HepG2 (cell line): Measurements from ENCODE around the gene ADGRV1. TPM values are rescaled to one million over a fixed set of nuclear protein-coding genes. Genes with fewer than 3 reads are reported as not detected.

ENCODE experiments used
- ATAC-seq: fragments of 200-7000 bp; cut with Tn5 transposase; 3 replicates; pipeline ENCODE4 v1.9.1; 2020; ENCODE audit warnings: mild to moderate bottlenecking, moderate library complexity
- BruUV-seq: library from RNA; stranded (reverse); fragments of 400-500 nt; replicated peaks from 2 replicates; lab custom pipeline; 2021; lab: Mats Ljungman, UMichigan
- CTCF ChIA-PET: fragments of 300-600 bp; formaldehyde crosslinking; extraction: SDS; loops from one replicate; lab custom pipeline; 2021; ENCODE audit warnings: low total read pairs, inconsistent platforms, low intra/inter-chr PET ratio; lab: Yijun Ruan, JAX
- POLR2A ChIA-PET: fragments of 350-600 bp; sonication (Branson Sonifier 250); formaldehyde crosslinking; loops from one replicate; lab custom pipeline; 2020; ENCODE audit warnings: antibody characterized with exemption, inconsistent platforms; lab: Yijun Ruan, JAX
- DNase-seq: peaks from one replicate; pipeline ENCODE4 v3.0.0-alpha.2; 2015; ENCODE audit warnings: low spot score
- FAIRE-seq: peaks from 3 replicates; lab custom pipeline; 2011; peaks lifted over from hg19 to GRCh38; lab: Jason Lieb, UNC
- H2AFZ ChIP-seq: one replicate; pipeline ENCODE4 v1.6.1; 2011; ENCODE audit warnings: low read length, inconsistent platforms
- H3K27ac ChIP-seq: fragments of 300-600 bp; 3 replicates; pipeline ENCODE4 v1.8.0; 2011; ENCODE audit warnings: mixed run types, mild to moderate bottlenecking, mixed read lengths, low read length, inconsistent platforms; ENCODE audit not compliant: insufficient read depth; ENCODE audit errors: extremely low read length
- H3K27me3 ChIP-seq, 2 experiments: fragments of 200-600 bp in 1 of 2; 2 replicates in 1 of 2; 3 replicates in 1 of 2; pipeline versions ENCODE4 v1.6.0 to v1.8.0; 2011; ENCODE audit warnings: low read length in 2 of 2, mild to moderate bottlenecking in 2 of 2, moderate library complexity in 2 of 2, inconsistent platforms in 1 of 2; ENCODE audit not compliant: insufficient read depth in 2 of 2, control insufficient read depth in 1 of 2
- H3K36me3 ChIP-seq, 2 experiments: fragments of 200-600 bp in 1 of 2; replicated peaks in 1 of 2; 2 replicates in 1 of 2; 3 replicates in 1 of 2; pipeline versions ENCODE4 v1.5.1 to v1.8.0; 2011; ENCODE audit warnings: low read length in 2 of 2, inconsistent platforms in 1 of 2; ENCODE audit not compliant: insufficient read depth in 2 of 2, control insufficient read depth in 1 of 2
- H3K4me1 ChIP-seq: 2 replicates; pipeline ENCODE4 v1.5.1; 2012; ENCODE audit warnings: low read length, inconsistent platforms; ENCODE audit not compliant: insufficient read depth
- H3K4me2 ChIP-seq: 2 replicates; pipeline ENCODE4 v1.6.0; 2011; ENCODE audit warnings: low read depth, low read length, inconsistent platforms
- H3K4me3 ChIP-seq, 3 experiments: fragments of 200-600 bp in 1 of 3; sonication (generic), shearing (Covaris generic) in 1 of 3; replicated peaks in 1 of 3; 2 replicates each; pipeline ENCODE4 v1.5.1; 2011 to 2016; ENCODE audit warnings: low read length in 3 of 3, inconsistent platforms in 2 of 3, low read depth in 2 of 3, mild to moderate bottlenecking in 2 of 3, control low read depth in 1 of 3, mixed read lengths in 1 of 3; ENCODE audit not compliant: insufficient read depth in 1 of 3
- H3K79me2 ChIP-seq: one replicate; pipeline ENCODE4 v1.6.1; 2011; ENCODE audit warnings: low read length, inconsistent platforms; ENCODE audit not compliant: insufficient read depth
- H3K9ac ChIP-seq: 2 replicates; pipeline ENCODE4 v1.6.0; 2011; ENCODE audit warnings: mild to moderate bottlenecking, low read depth, low read length, inconsistent platforms; ENCODE audit not compliant: insufficient read depth
- H3K9me3 ChIP-seq: 2 replicates; pipeline ENCODE4 v1.5.1; 2012; ENCODE audit warnings: mild to moderate bottlenecking, low read length
- H4K20me1 ChIP-seq: 2 replicates; pipeline ENCODE4 v1.6.0; 2011; ENCODE audit warnings: inconsistent platforms, mild to moderate bottlenecking, low read length, moderate library complexity; ENCODE audit not compliant: insufficient read depth
- ATAD3A ChIP-seq: sonication (generic); formaldehyde crosslinking; IDR thresholded peaks from 2 replicates; pipeline ENCODE4 v1.4.0; 2020; ENCODE audit warnings: missing genetic modification reagents
- KDM1A ChIP-seq: IDR thresholded peaks from 2 replicates; pipeline ENCODE4 v1.6.1; 2016; ENCODE audit warnings: missing compliant biosample characterization
- PITX1 ChIP-seq: sonication (generic); formaldehyde crosslinking; IDR thresholded peaks from 2 replicates; pipeline ENCODE4 v1.5.1; 2020; ENCODE audit warnings: mild to moderate bottlenecking, missing genetic modification reagents
- SMARCE1 ChIP-seq: fragments of 450-650 bp; IDR thresholded peaks from 2 replicates; pipeline ENCODE4 v1.6.1; 2017; ENCODE audit warnings: borderline replicate concordance
- TCF7L2 ChIP-seq: IDR thresholded peaks from 2 replicates; pipeline ENCODE4 v1.6.1; 2011; ENCODE audit warnings: mild to moderate bottlenecking, low read depth, low read length, moderate library complexity
- ZFYVE20 ChIP-seq: sonication (generic); formaldehyde crosslinking; IDR thresholded peaks from 2 replicates; pipeline ENCODE4 v1.8.0; 2023; ENCODE audit warnings: low read depth, mild to moderate bottlenecking, moderate library complexity, missing genetic modification reagents, borderline replicate concordance
- ZNF292 ChIP-seq: sonication (generic); formaldehyde crosslinking; IDR thresholded peaks from 2 replicates; pipeline ENCODE4 v1.8.1; 2022; ENCODE audit warnings: mild to moderate bottlenecking, low read depth, missing genetic modification reagents, borderline replicate concordance
- WGBS: methylation state at CpG from one replicate; pipeline ENCODE4 v1.1.6; 2017; ENCODE audit warnings: low lambda C conversion rate; 5-methylcytosine and 5-hydroxymethylcytosine counted together
- in situ Hi-C: cut with HindIII; loops from 2 replicates; pipeline ENCODE4 v1.10.0; 2017; ENCODE audit warnings: low pct_unique_long_range_greater_than_20kb; ENCODE audit not compliant: extremely low pct_ligation_motif_present
- intact Hi-C: fragments of 100-400 bp; cut with micrococcal nuclease; formaldehyde crosslinking; loops from one replicate; pipeline ENCODE4 v1.10.0; 2022; ENCODE audit not compliant: unreplicated experiment
- polyA plus RNA-seq, 8 experiments: library from polyadenylated mRNA; depleted of rRNA in 3 of 8; stranded (reverse) in 7 of 8; unstranded in 1 of 8; fragments of >200 nt; fragmentation: Illumina TruSeq in 4 of 8; extraction: Trizol in 4 of 8; gene quantifications; 2 replicates each; pipeline versions ENCODE4 v1.2.1 to v1.2.3, GENCODE V29; 2011 to 2016; ENCODE audit warnings: low read depth in 4 of 8, missing spikeins in 1 of 8, mixed read lengths in 1 of 8; ENCODE audit not compliant: insufficient read depth in 1 of 8
- total RNA-seq, 5 experiments: library from RNA; depleted of rRNA; stranded (reverse); fragments of >200 nt; fragmentation: Illumina TruSeq; extraction: Trizol; gene quantifications; 2 replicates each; pipeline ENCODE4 v1.2.3, GENCODE V29; 2016; ENCODE audit warnings: low read depth in 1 of 5
- TF ChIP-seq, protein P1 (sequence below): fragments of 450-650 bp; IDR thresholded peaks from 2 replicates; pipeline ENCODE4 v1.6.1; 2016
- TF ChIP-seq, protein P2 (sequence below): sonication (generic); formaldehyde crosslinking; IDR thresholded peaks from 2 replicates; pipeline ENCODE4 v1.5.1; 2020; ENCODE audit warnings: missing genetic modification reagents, mild to moderate bottlenecking, borderline replicate concordance

Gene ADGRV1
- total and polyA plus RNA-seq, 2 of the 13 experiments (the other 11 are each of a cell fraction or from before 2014, with no cell fraction given) = 1.7 to 3.9 TPM

DNA sequence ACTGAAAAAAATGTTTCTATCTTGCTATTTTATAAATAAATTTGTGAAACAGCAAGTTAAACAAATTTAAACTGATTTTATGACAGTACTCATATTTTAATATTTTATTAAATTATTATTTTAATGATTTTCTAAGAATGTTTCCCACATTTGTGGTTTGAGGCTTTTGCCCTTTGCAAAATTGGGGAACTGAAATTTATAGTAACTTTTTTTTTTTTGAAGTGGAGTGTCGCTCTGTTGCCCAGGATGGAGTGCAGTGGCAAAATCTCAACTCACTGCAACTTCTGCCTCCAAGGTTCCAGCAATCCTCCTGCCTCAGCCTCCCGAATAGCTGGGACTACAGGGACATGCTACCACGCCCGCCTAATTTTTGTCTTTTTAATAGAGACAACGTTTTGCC, 7.2 kb upstream of the ADGRV1 start:
- Histone ChIP-seq H3K4me2 (no peak overlapping the region), H3K9me3 (no peaks in the 10 kb centered on the region), H2AFZ (no peak overlapping the region), H3K4me1 (peaks cover 8% of the 10 kb centered on the region), H3K4me3 (no peak overlapping the region), H3K79me2 (no peaks in the 10 kb centered on the region), H4K20me1 (no peaks in the 10 kb centered on the region)
- 17% methylated on average over 5 of the region's 5 CpGs for WGBS
- BruUV-seq = no TSS peak
- ATAC-seq = no peak
- CTCF ChIA-PET = no interaction called here
- POLR2A ChIA-PET = no interaction called here
- TF ChIP-seq ZFYVE20 (CRISPR knock-in tag) (no peak), TCF7L2 (no peak)
- TF ChIP-seq, protein P1, sequence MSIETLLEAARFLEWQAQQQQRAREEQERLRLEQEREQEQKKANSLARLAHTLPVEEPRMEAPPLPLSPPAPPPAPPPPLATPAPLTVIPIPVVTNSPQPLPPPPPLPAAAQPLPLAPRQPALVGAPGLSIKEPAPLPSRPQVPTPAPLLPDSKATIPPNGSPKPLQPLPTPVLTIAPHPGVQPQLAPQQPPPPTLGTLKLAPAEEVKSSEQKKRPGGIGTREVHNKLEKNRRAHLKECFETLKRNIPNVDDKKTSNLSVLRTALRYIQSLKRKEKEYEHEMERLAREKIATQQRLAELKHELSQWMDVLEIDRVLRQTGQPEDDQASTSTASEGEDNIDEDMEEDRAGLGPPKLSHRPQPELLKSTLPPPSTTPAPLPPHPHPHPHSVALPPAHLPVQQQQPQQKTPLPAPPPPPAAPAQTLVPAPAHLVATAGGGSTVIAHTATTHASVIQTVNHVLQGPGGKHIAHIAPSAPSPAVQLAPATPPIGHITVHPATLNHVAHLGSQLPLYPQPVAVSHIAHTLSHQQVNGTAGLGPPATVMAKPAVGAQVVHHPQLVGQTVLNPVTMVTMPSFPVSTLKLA = no peak
- TF ChIP-seq, all 625 proteins: peak for 0
- intact Hi-C loops = no loop called here
- no peak overlapping the region for H3K9ac ChIP-seq
- peaks cover 2% of the 10 kb centered on the region in 2 experiments; a peak in 2 of 5 replicates for H3K27me3 ChIP-seq
- FAIRE-seq (no peak), DNase-seq (no peak)
- no peak overlapping the region for H3K27ac ChIP-seq
- H3K36me3 ChIP-seq = no peaks in the 10 kb centered on the region
- in situ Hi-C loops = no loop called here

DNA sequence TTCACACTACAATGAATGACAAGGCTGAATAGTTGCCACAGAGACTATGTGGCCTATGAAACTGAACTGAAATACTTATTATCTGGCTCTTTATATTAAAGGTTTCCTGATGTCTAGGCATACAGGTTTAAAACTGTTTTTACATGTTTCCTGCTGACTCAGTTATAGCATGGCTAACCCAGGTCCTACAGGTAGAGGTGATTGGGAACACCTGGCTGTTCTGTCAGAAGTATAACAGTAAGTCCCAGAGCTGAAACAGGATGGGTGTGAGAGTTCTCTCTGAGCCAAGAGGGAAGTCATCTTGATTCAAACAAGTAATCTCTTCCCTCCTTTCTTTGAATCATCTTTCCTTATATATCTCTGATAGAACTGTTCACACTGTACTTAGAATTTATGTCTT, 4.9 kb upstream of the ADGRV1 start:
- no peak overlapping the region for H3K4me2 ChIP-seq
- intact Hi-C loops = no loop called here
- no peak overlapping the region for H2AFZ ChIP-seq
- in situ Hi-C loops = no loop called here
- ChIA-PET POLR2A (no interaction called here), CTCF (no interaction called here)
- no peak overlapping the region for H3K4me3 ChIP-seq
- no peaks in the 10 kb centered on the region for H3K4me1 ChIP-seq
- no peak for ATAC-seq
- no peaks in the 10 kb centered on the region for H4K20me1 ChIP-seq
- no peak for FAIRE-seq
- BruUV-seq = no TSS peak
- H3K79me2 ChIP-seq = no peaks in the 10 kb centered on the region
- H3K9ac ChIP-seq = no peak overlapping the region
- DNase-seq = no peak
- H3K27me3 ChIP-seq = peaks cover 2 to 19% of the 10 kb centered on the region in 2 experiments; a peak in 3 of 5 replicates
- no peaks in the 10 kb centered on the region for H3K36me3 ChIP-seq
- H3K27ac ChIP-seq = no peak overlapping the region
- H3K9me3 ChIP-seq = no peaks in the 10 kb centered on the region
- TF ChIP-seq PITX1 (CRISPR knock-in tag) (no peak), KDM1A (CRISPR knock-in tag) (no peak), SMARCE1 (no peak), ATAD3A (CRISPR knock-in tag) (no peak), ZNF292 (no peak)
- TF ChIP-seq, protein P2, sequence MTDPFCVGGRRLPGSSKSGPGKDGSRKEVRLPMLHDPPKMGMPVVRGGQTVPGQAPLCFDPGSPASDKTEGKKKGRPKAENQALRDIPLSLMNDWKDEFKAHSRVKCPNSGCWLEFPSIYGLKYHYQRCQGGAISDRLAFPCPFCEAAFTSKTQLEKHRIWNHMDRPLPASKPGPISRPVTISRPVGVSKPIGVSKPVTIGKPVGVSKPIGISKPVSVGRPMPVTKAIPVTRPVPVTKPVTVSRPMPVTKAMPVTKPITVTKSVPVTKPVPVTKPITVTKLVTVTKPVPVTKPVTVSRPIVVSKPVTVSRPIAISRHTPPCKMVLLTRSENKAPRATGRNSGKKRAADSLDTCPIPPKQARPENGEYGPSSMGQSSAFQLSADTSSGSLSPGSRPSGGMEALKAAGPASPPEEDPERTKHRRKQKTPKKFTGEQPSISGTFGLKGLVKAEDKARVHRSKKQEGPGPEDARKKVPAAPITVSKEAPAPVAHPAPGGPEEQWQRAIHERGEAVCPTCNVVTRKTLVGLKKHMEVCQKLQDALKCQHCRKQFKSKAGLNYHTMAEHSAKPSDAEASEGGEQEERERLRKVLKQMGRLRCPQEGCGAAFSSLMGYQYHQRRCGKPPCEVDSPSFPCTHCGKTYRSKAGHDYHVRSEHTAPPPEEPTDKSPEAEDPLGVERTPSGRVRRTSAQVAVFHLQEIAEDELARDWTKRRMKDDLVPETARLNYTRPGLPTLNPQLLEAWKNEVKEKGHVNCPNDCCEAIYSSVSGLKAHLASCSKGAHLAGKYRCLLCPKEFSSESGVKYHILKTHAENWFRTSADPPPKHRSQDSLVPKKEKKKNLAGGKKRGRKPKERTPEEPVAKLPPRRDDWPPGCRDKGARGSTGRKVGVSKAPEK = no peak
